Muscle of leg (tissue), 16 donors: ENCODE data around the gene BICDL1. TPM values are rescaled to one million over a fixed set of nuclear protein-coding genes. Genes with fewer than 3 reads are reported as not detected.
A peak's percentile ranks its signal among the peaks of the same experiment; 100 is the strongest.

Source experiments
- DNase-seq: peaks from one replicate; pipeline ENCODE4 v3.0.0; 2013
- H3K27ac ChIP-seq: one replicate; pipeline ENCODE4 v1.5.1; 2013; ENCODE audit warnings: mild to moderate bottlenecking, low read length, control low read depth
- H3K27me3 ChIP-seq: one replicate; pipeline ENCODE4 v1.6.1; 2013; ENCODE audit warnings: low read length; ENCODE audit not compliant: control insufficient read depth, insufficient read depth
- H3K36me3 ChIP-seq: one replicate; pipeline ENCODE4 v1.6.1; 2013; ENCODE audit warnings: low read length; ENCODE audit not compliant: control insufficient read depth, insufficient read depth
- H3K4me1 ChIP-seq: one replicate; pipeline ENCODE4 v1.6.1; 2013; ENCODE audit warnings: low read length; ENCODE audit not compliant: control insufficient read depth, insufficient read depth
- H3K4me3 ChIP-seq: one replicate; pipeline ENCODE4 v1.5.1; 2013; ENCODE audit warnings: low read length, control low read depth
- H3K9me3 ChIP-seq: replicated peaks from 2 replicates; pipeline ENCODE4 v1.6.1; 2013; ENCODE audit warnings: low read depth, low read length; ENCODE audit not compliant: control insufficient read depth
- WGBS: methylation state at CpG from one replicate; pipeline ENCODE4 v1.1.5; 2013; ENCODE audit warnings: missing lambda C conversion rate; ENCODE audit not compliant: insufficient coverage; 5-methylcytosine and 5-hydroxymethylcytosine counted together
- long read RNA-seq, 11 donors: transcript quantifications; one replicate each; lab custom pipeline, GENCODE V29; 2026
- polyA plus RNA-seq, 8 donors: library from polyadenylated mRNA; unstranded; fragments of 120-200 nt; gene quantifications; one replicate each; pipeline versions ENCODE4 v1.2.1 to v1.2.3, GENCODE V29; 2013; ENCODE audit warnings: inconsistent platforms in 1 of 8, low replicate concordance in 1 of 8; ENCODE audit not compliant: insufficient read length in 8 of 8, insufficient read depth in 1 of 8
- total RNA-seq: library from RNA; stranded (reverse); fragments of 120-200 nt; gene quantifications from one replicate; pipeline ENCODE4 v1.2.4, GENCODE V29; 2013

Gene BICDL1, protein sequence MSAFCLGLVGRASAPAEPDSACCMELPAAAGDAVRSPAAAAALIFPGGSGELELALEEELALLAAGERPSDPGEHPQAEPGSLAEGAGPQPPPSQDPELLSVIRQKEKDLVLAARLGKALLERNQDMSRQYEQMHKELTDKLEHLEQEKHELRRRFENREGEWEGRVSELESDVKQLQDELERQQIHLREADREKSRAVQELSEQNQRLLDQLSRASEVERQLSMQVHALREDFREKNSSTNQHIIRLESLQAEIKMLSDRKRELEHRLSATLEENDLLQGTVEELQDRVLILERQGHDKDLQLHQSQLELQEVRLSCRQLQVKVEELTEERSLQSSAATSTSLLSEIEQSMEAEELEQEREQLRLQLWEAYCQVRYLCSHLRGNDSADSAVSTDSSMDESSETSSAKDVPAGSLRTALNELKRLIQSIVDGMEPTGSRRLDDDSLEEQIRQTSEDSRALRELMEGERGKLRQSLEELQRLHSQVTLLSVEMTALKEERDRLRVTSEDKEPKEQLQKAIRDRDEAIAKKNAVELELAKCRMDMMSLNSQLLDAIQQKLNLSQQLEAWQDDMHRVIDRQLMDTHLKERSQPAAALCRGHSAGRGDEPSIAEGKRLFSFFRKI
- 1.3 TPM for total RNA-seq
- 1 to 10 TPM; 1.7 to 6.4 (median 3.6) TPM for polyA plus RNA-seq
- long read RNA-seq, donor 1 = 0 reads
- long read RNA-seq, donor 2 = 0 reads
- long read RNA-seq, donor 3 = 0 reads
- long read RNA-seq, donor 4 = 0 reads
- long read RNA-seq, donor 5 = 0 reads
- long read RNA-seq, donor 6 = 0 reads
- long read RNA-seq, donor 7, partial matches to known transcripts = 25 of 25 reads
- long read RNA-seq, donor 7, other reads (novel, unspliced or antisense) = 0 of 25 reads
- long read RNA-seq, donor 8 = 0 reads
- long read RNA-seq, donor 9 = 0 reads
- long read RNA-seq, donor 10, partial matches to known transcripts = 8 of 20 reads
- long read RNA-seq, donor 10, other reads (novel, unspliced or antisense) = 12 of 20 reads
- long read RNA-seq, donor 11 = 0 reads

DNA sequence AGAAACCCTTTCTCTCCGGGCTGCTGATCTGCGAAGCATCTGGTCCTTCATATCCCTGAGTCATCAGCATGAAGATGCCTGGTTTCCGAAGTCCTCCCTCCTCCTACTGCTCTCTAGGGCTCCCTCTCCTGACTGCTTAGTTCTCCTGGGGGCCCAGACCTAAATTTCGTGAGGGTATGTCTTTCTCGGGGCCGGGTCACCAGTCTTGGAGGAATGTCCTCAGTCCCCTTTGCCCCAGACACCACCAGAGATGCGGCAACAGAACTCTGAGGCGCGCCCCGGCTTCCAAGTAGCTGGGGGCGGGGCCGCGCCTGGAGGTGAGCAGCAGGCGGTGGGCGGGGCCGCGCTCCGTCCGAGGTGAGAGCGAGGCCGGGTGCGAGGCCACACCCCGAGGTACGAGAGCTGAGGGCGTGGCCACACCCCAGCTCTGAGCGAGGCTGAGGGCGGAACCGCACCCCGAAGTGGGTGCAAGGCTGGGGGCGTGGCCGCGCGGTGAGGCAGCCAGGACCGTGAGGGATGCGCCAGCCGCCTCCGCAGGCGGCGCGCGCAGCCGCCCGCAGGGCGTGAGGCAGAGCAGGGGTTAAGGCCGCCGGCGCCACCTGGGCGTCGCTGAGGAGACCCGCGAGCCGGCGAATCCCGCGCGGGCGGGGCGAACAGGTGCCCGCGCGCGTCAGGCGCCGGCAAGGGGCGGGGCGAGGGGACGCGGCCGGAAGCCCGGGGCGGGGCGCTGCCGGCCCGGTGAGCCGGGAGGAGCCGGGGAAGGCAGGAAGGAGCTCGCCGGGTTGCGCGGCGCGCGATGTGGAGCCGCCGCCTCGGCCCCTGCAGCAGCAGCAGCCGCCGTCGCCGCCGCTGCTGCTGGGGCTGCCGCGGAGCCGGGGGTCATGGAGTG is at the start of gene BICDL1:
Gene BICDL1 (plus strand): TSS at position 765 of the 889 bp plus-strand sequence. CDS start 633 bp downstream, outside the sequence.
- H3K9me3 ChIP-seq = no peaks in the 10 kb centered on the region
- H3K4me3 ChIP-seq = peak within 1 kb of the TSS; percentile 35
- no peaks in the 10 kb centered on the region for H3K36me3 ChIP-seq
- H3K27me3 ChIP-seq = peaks cover 33% of the 10 kb centered on the region
- peak; percentile 46 for DNase-seq
- peaks cover 14% of the 10 kb centered on the region for H3K4me1 ChIP-seq
- no peak within 1 kb of the TSS for H3K27ac ChIP-seq
- under 1% methylated on average over 90 of the region's 94 CpGs for WGBS

DNA sequence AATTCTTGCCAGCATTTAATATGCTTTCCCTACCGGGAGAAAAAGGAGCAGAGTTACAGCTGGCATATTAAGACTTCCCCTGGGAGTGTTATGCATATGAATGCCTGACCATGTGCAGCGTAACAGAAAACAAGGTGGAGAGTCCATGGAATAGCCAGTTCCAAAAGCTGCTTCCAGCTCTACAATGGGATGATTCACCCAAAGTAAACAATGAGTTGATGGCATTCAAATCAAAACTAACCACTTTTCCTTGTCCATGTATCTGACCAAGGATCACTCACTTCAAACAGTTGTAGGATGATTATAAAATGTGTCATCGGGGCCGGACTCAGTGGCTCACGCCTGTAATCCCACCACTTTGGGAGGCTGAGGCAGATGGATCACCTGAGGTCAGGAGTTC is 48.1 kb upstream of the BICDL1 start:
- Histone ChIP-seq H3K36me3 (no peaks in the 10 kb centered on the region), H3K27me3 (no peaks in the 10 kb centered on the region), H3K9me3 (no peaks in the 10 kb centered on the region), H3K4me1 (no peaks in the 10 kb centered on the region), H3K4me3 (no peak overlapping the region), H3K27ac (no peak overlapping the region)
- no peak for DNase-seq
- 27% methylated on average over 2 of the region's 5 CpGs for whole genome bisulfite sequencing

DNA sequence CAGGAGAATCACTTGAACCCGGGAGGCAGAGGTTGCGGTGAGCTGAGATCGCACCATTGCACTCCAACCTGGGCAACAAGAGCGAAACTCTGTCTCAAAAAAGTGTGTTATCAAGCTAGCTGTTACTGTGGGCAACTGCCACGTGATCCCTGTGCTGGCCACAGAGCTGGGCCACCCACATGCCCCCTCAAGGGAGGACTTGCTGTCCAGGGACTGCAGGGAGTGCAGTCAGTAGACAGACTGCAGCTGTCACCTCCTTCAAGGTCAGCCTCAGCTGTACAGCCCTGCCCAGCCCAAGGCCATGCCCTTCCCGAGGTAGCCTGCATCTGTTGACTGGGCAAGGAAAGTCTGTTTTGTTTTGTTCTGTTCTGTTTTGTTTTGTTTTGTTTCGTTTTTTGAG is 46.6 kb upstream of the BICDL1 start:
- Histone ChIP-seq H3K27ac (no peak overlapping the region), H3K9me3 (no peaks in the 10 kb centered on the region), H3K4me3 (no peak overlapping the region), H3K36me3 (no peaks in the 10 kb centered on the region), H3K4me1 (no peaks in the 10 kb centered on the region), H3K27me3 (no peaks in the 10 kb centered on the region)
- no peak for DNase-seq
- WGBS = 72% methylated on average over 7 of the region's 7 CpGs

DNA sequence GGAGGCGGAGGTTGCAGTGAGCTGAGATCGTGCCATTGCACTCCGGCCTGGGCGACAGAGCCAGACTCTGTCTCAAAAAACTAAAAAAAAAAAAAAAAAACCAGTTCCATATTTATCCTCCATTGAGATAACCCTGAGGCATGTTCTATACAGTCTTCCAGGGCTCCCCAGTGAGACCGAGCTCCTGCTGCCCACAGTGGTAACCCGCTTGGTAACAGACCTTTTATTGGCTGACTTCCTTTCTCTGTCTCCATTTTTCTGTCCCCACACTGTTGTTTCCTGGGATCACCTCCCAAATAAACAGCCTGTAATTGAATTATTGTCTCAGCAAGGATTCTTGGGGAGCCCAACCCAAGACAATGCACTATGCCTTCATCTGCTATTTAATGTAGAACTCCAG is 42.8 kb upstream of the BICDL1 start:
- H3K27ac ChIP-seq = no peak overlapping the region
- 76% methylated on average over 6 of the region's 6 CpGs for WGBS
- no peaks in the 10 kb centered on the region for H3K36me3 ChIP-seq
- H3K9me3 ChIP-seq = no peaks in the 10 kb centered on the region
- DNase-seq = no peak
- H3K27me3 ChIP-seq = no peaks in the 10 kb centered on the region
- H3K4me3 ChIP-seq = no peak overlapping the region
- H3K4me1 ChIP-seq = no peaks in the 10 kb centered on the region

DNA sequence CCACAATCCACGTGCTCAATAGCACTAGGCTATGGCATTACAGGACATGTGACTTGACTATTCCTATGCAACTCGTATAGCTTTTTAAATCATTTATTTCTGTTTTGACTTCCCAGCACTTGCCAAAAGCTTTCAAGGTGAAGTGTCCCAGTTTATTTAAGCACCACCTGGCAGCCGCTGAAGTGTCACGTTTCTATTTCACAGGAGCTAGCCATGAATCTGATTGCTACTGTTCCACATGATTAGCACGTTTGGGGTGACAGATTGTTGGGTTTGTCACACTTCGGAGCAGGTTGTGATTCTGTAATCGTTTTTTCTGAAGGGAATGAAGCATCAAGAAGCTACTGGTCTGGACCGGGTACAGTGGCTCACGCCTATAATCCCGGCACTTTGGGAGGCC is 39.9 kb upstream of the BICDL1 start:
- Histone ChIP-seq H3K4me3 (no peak overlapping the region), H3K27ac (no peak overlapping the region), H3K36me3 (no peaks in the 10 kb centered on the region), H3K27me3 (no peaks in the 10 kb centered on the region), H3K9me3 (no peaks in the 10 kb centered on the region), H3K4me1 (no peaks in the 10 kb centered on the region)
- no peak for DNase-seq
- 64% methylated on average over 9 of the region's 10 CpGs for WGBS

DNA sequence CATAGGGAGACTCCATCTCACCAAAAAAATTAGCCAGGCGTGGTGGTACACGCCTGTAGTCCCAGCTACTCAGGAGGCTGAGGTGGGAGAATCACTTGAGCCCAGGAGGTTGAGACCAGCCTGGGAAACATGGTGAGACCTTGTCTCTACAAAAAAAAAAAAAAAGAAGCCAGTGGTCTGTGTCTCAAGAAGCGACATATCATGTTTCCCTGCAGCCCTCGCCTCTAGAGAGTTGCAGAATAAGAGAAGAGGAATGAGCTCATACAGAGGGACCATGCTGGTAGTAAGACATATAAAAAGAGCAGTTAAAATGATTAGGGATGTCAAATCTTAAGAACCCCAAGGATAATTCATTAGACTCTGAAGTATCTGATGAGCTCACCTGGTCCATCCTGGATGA is 39.4 kb upstream of the BICDL1 start:
- Histone ChIP-seq H3K4me3 (no peak overlapping the region), H3K36me3 (no peaks in the 10 kb centered on the region), H3K27ac (no peak overlapping the region), H3K27me3 (no peaks in the 10 kb centered on the region), H3K9me3 (no peaks in the 10 kb centered on the region), H3K4me1 (no peaks in the 10 kb centered on the region)
- WGBS = no CpG with 5 or more reads among the region's 4 CpGs
- DNase-seq = no peak

DNA sequence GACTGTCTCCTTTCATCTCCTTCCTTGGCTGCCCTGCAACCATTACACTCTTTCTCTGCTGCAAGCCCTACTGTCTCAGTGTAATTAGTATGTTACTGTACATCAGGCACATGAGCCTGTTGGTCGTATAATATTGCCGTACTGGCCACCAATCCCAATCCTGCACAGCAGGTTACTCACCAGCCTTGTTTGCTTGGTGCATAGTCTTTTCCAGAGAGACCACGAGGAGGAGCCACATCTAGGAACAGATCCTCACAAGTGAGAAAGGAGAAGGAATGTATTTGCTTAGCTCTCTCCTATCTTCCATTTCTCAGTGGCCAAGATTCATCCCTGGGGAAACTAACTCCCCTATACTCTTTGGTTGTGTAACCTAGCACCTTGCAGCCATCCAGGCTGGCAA is 33.0 kb upstream of the BICDL1 start:
- WGBS = no CpG with 5 or more reads among the region's 3 CpGs
- no peaks in the 10 kb centered on the region for H3K36me3 ChIP-seq
- peaks cover 10% of the 10 kb centered on the region for H3K9me3 ChIP-seq
- no peaks in the 10 kb centered on the region for H3K4me1 ChIP-seq
- H3K27ac ChIP-seq = no peak overlapping the region
- H3K4me3 ChIP-seq = no peak overlapping the region
- DNase-seq = no peak
- H3K27me3 ChIP-seq = no peaks in the 10 kb centered on the region

DNA sequence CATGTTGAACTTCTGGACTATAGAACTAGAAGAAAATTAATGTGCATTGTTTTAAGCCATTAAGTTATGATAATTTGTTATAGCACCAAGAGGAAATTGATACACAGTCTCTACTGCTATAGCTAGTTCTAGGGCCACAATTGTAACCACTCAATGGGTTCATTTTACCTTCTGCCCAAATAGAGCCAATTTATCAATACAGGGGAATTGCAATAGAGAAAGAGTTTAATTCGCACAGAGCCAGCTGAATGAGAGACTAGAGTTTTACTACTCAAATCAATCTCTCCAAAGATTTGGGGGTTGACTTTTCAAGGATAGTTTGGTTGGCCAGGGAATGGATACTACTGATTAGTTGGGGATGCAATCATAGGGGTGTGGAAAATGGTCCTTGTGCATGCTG is 31.9 kb upstream of the BICDL1 start:
- H3K27ac ChIP-seq = no peak overlapping the region
- DNase-seq = no peak
- no CpG with 5 or more reads among the region's 1 CpG for WGBS
- H3K36me3 ChIP-seq = no peaks in the 10 kb centered on the region
- no peaks in the 10 kb centered on the region for H3K4me1 ChIP-seq
- H3K27me3 ChIP-seq = no peaks in the 10 kb centered on the region
- H3K9me3 ChIP-seq = peaks cover 10% of the 10 kb centered on the region
- H3K4me3 ChIP-seq = no peak overlapping the region

DNA sequence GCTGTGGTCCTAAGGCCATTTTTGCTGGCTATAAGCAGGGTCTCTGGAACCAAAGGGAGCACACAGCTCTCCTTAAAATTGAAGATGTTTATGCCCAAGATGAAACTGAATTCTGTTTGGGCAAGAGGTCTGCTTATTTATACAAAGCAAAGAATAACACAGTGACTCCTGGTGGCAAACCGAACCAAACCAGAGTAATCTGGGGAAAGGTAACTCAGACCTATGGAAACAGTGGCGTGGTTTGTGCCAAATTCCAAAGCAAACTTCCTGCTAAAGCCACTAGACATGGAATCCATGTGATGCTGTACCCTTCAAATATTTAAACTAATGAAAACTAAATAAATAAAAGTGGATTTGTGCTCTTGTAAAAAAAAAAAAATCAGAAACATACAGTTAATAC is 29.6 kb upstream of the BICDL1 start:
- peaks cover 2% of the 10 kb centered on the region for H3K27me3 ChIP-seq
- H3K9me3 ChIP-seq = peaks cover 10% of the 10 kb centered on the region
- H3K4me3 ChIP-seq = no peak overlapping the region
- no peak for DNase-seq
- H3K27ac ChIP-seq = no peak overlapping the region
- H3K36me3 ChIP-seq = no peaks in the 10 kb centered on the region
- no CpG with 5 or more reads among the region's 2 CpGs for WGBS
- no peaks in the 10 kb centered on the region for H3K4me1 ChIP-seq
